Fibroblast of pulmonary artery (primary cell): ENCODE data around the gene TOMM40.

ENCODE experiments used
- DNase-seq: peaks from one replicate; pipeline ENCODE4 v3.0.0-alpha.2; 2010; ENCODE audit warnings: low read depth
- H3K4me3 ChIP-seq: replicated peaks from 2 replicates; pipeline ENCODE4 v1.5.1; 2011; ENCODE audit warnings: low read depth, mild to moderate bottlenecking, control low read depth, low read length, moderate library complexity
- CTCF ChIP-seq: IDR thresholded peaks from 2 replicates; pipeline ENCODE4 v1.5.1; 2011; ENCODE audit warnings: mild to moderate bottlenecking, control low read depth, low read length, inconsistent platforms; ENCODE audit errors: missing control alignments

Gene TOMM40

GRCh38 chr19:44889830-44890365, 1.2 kb upstream of the TOMM40 start:
- no peak for DNase-seq
- no peak for TF ChIP-seq CTCF
- H3K4me3 ChIP-seq: peak overlapping the region; percentile 65

GRCh38 chr19:44890366-44891015, 563 bp upstream of the TOMM40 start:
- peak; percentile 99 for DNase-seq
- no peak for TF ChIP-seq CTCF
- peak overlapping the region; percentile 65 for H3K4me3 ChIP-seq

GRCh38 chr19:44892932-44893331, 1.9 kb downstream of the TOMM40 start:
- DNase-seq: no peak
- no peak for TF ChIP-seq CTCF
- no peak overlapping the region for H3K4me3 ChIP-seq

- no peak for TF ChIP-seq CTCF
- H3K4me3 ChIP-seq: no peak overlapping the region
- DNase-seq: no peak
These were observed 2.4 kb downstream of the TOMM40 start for GRCh38 chr19:44893332-44894051.

GRCh38 chr19:44894052-44894400, 3.0 kb downstream of the TOMM40 start:
- no peak for TF ChIP-seq CTCF
- H3K4me3 ChIP-seq: no peak overlapping the region
- DNase-seq: no peak

GRCh38 chr19:44894946-44895345, 3.9 kb downstream of the TOMM40 start:
- DNase-seq: no peak
- H3K4me3 ChIP-seq: no peak overlapping the region
- no peak for TF ChIP-seq CTCF
